ENCODE measurements around the gene FBXO7.
"Not testable (repeated sequence)": the region's sequence is repeated elsewhere in the genome, so short reads cannot be mapped to it uniquely, and the experiment has no call there.

Gene FBXO7

DNA sequence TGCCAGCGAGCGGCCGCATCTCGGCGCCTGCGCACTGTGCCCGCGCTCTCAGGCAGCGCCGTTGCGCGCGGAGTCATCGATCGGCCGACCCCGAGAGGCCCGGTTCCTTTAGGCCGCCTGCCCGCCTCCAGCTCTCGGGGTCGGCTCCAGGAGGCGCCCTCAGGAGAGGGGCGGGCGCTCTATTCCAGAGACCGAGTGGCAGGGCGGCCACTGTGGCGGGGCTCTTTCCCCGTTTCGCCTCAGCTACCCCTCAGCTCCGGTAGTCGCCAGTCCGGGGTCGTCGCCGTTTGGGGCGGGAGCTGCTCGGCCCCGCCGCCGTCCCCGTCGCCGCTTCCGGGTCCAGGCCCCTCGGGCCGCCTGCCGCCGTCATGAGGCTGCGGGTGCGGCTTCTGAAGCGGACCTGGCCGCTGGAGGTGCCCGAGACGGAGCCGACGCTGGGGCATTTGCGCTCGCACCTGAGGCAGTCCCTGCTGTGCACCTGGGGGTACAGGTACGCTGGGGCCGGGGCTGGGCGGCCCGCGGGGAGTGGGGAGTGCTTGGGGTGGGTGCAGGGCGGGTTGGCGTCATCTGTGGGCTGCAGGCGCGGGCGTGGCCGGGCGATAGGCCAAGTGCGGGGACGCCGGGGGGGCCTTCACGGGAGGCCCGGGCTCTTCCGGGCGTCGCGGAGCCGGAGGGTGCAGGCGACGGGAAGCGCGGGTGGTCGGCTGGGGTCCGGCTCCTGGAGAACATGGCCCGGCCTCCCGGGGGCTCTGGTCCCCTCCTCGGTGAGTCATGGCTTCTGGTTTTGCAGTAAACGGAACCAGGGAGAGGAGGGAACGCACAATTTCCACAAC, at the start of gene FBXO7:
Gene FBXO7 (plus strand): TSS at position 177 of the 833 bp plus-strand sequence. CDS start 192 bp downstream, at position 369.
- DNase-seq (ENCODE audit: low read depth in 2 of 2), result peak; percentile 73 to 80

- DNase-seq (ENCODE audit: low read depth in 2 of 2), result no peak
Measured at GRCh38 chr22:32426881-32427280, 47.7 kb upstream of the FBXO7 start.

- DNase-seq (ENCODE audit: low read depth in 2 of 2), result no peak
Measured at GRCh38 chr22:32430352-32430751, 44.3 kb upstream of the FBXO7 start.

DNA sequence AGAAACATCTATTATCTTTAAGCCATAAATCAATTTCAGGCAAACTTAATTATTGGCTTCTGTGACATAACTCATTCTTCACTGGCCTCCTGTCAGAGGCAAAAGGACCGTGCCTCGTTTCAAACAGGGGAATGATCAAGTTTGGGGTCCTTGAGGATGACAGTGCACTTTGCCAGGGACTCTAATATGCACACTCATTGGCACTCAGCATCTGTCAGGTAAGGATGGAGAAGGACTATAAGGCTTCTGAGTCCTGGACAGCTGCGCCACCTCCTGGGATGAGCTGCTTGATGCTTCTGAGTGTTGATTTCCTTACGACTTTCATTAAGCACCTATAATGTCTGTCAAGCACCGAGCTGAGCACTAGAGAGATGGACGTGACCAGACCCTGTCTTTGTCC, 30.5 kb upstream of the FBXO7 start:
- no peak for DNase-seq (ENCODE audit: low read depth in 2 of 2)

GRCh38 chr22:32446321-32446720, 28.3 kb upstream of the FBXO7 start:
- DNase-seq (ENCODE audit: low read depth in 2 of 2), result no peak

- DNase-seq (ENCODE audit: low read depth in 2 of 2), result no peak
Measured at GRCh38 chr22:32448980-32449379, 25.6 kb upstream of the FBXO7 start.

GRCh38 chr22:32457031-32457430, 17.6 kb upstream of the FBXO7 start:
- no peak for DNase-seq (ENCODE audit: low read depth in 2 of 2)

GRCh38 chr22:32462452-32462851, 12.2 kb upstream of the FBXO7 start:
- no peak for DNase-seq (ENCODE audit: low read depth in 2 of 2)

- DNase-seq (ENCODE audit: low read depth in 2 of 2), result no peak
Measured at GRCh38 chr22:32465661-32466060, 8.9 kb upstream of the FBXO7 start.

GRCh38 chr22:32466496-32466895, 8.1 kb upstream of the FBXO7 start:
- DNase-seq (ENCODE audit: low read depth in 2 of 2), result no peak

GRCh38 chr22:32469799-32470212, 4.8 kb upstream of the FBXO7 start:
- no peak for DNase-seq (ENCODE audit: low read depth in 2 of 2)

DNA sequence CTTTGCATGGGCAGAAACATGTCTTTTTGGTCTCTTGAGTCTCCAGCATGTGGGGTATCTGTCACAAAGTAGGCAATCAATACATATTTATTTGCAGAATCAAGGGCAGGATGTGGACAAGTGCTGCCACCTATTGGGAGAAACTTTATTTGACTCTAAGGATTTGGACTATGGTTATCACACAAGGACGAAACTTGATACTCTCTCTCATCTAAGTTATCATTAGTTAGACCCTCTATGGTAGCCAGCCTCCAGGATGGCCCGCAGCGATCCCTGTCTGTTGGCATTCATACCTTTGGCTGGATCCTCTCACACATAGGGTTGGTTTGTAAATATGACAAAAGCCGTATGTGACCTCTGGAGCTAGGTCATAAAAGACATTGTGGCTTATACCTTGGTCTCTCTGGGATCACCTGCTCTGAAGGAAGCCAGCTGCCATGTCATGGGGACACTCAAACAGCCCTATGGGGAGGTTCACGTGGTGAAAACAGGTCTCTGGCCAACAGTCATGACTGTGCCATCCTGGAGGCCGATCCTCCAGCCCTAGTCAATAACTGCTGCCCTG, 1.1 kb upstream of the FBXO7 start:
- DNase-seq (ENCODE audit: low read depth in 2 of 2), result peak in 1 of 2 donors; percentile 14

GRCh38 chr22:32475468-32476010, 928 bp downstream of the FBXO7 start:
- no peak for DNase-seq (ENCODE audit: low read depth in 2 of 2)

GRCh38 chr22:32476281-32477195, 1.9 kb downstream of the FBXO7 start:
- DNase-seq (ENCODE audit: low read depth in 2 of 2), result no peak

- no peak for DNase-seq (ENCODE audit: low read depth in 2 of 2)
Measured at GRCh38 chr22:32477596-32477995, 3.0 kb downstream of the FBXO7 start.

DNA sequence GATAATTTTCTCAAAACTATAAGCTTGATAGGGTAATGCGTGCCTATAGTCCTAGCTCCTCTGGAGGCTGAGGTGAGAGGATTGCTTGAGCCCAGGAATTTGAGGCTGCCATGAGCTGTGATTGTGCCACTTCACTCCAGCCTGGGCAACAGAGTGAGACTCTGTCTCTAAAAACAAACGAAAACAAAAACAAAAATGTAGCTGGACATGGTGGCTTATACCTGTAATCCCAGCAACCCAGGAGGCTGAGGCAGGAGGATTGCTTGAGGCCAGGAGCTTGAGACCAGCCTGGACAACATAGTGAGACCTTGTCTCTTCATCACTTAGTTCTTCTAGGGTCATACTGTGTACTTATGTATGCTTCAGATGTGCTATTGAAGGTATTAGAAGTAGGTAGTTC, 3.9 kb downstream of the FBXO7 start:
- not testable (repeated sequence) for DNase-seq (ENCODE audit: low read depth in 2 of 2)

DNA sequence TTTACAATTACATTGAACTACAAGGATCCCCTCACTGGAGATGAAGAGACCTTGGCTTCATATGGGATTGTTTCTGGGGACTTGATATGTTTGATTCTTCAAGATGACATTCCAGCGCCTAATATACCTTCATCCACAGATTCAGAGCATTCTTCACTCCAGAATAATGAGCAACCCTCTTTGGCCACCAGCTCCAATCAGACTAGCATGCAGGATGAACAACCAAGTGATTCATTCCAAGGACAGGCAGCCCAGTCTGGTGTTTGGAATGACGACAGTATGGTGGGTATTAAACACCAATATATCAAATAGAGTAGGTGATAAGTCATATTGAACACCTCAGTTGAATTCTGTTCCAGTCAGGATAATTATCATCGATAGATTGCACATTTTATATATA, 4.4 kb downstream of the FBXO7 start:
- no peak for DNase-seq (ENCODE audit: low read depth in 2 of 2)

GRCh38 chr22:32480238-32480637, 5.6 kb downstream of the FBXO7 start:
- DNase-seq (ENCODE audit: low read depth in 2 of 2), result peak in 1 of 2 donors; percentile 41

DNA sequence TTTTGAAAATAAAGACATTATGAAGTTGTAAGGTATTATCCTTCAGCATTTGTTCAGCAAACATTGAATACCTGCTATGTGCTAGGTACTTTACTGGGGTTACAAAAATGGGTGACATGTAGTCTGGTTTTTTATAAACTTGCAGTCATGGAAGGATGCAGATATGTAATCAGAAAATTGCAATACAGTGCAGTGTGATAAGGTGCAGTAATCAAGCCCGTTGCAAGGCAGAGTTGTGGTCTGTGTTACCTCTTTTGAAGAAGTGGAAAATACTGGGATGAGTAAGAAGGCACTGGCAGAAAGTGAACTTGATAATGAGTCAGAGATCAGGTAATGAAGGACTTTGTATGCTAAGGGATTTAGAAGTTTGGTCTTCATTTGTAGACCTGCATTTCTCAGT, 8.1 kb downstream of the FBXO7 start:
- DNase-seq (ENCODE audit: low read depth in 2 of 2), result peak in 1 of 2 donors; percentile 16

DNA sequence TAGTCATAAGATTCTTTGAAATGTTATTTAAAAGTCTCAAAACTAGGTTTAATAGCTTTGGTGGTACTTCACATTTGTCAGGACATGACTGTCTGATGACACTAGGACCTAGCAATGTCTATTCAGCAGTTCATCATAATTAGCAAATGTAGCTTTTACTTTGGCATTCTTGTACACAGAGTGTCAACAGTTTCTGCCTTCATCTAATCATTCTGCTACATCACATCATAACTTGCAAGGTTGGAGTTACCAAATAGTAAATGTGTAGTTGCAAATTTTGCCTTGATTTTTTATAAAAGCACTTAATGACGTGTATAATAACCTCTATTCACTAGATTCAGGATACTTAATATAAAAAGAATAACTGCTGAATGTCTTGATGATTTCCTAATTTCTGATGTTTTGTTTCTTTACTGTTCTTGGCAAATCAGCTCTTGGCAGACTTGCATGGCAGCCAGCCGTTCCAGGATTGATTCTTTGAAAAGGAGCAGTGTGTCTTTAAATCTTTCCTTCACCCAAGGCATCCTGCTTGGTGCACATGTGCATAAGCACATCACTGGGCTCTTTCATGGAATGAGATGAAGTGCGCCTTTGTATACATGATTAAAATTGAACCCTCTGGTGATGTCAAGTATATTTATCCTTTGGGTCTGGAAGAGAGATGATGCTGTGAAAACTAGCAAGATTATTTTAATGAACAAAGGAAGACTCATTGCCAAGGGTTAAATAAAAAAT, 12.2 kb downstream of the FBXO7 start:
- DNase-seq (ENCODE audit: low read depth in 2 of 2), result no peak

- no peak for DNase-seq (ENCODE audit: low read depth in 2 of 2)
Measured at GRCh38 chr22:32487461-32487860, 12.8 kb downstream of the FBXO7 start.
